ENCODE results near the gene RBMS3. TPM values are rescaled to one million over a fixed set of nuclear protein-coding genes. Genes with fewer than 3 reads are reported as not detected.

RBMS3 gene
- total RNA-seq, 1 donor: 81.1 TPM

DNA sequence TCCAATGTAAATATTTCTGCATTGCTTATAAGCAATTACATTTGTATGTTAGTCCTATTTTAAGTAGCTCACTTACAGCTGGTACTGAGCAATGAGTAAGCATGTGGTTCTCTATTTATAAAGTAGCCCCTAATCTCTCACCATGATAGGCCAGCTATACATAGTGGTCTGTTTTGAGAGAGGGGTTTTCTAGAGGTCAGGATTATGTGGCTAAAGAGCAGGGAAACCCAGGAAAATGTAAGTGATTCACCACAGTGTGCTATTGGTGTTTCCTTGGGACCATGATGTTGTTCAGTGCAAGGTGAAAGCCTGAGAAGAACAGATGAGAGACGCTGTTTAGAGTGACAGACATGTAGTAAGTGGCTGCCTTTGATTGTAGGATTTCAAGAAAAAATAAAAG lies 26.4 kb downstream of the RBMS3 start:
- Histone ChIP-seq H3K9me3 (ENCODE audit: low read depth, low read length) (no peaks in the 10 kb centered on the region), H3K27ac (ENCODE audit: low read depth, low read length) (no peak overlapping the region), H4K20me1 (ENCODE audit: insufficient read depth, low read length) (peaks cover 27% of the 10 kb centered on the region), H3K27me3 (ENCODE audit: insufficient read depth, low read length) (no peaks in the 10 kb centered on the region), H3K4me1 (ENCODE audit: insufficient read depth, low read length) (no peaks in the 10 kb centered on the region), H3K79me2 (ENCODE audit: insufficient read depth, low read length) (peaks cover 90% of the 10 kb centered on the region), H2AFZ (ENCODE audit: low read length) (no peak overlapping the region), H3K4me3 (ENCODE audit: insufficient read depth, low read length) (no peak overlapping the region), H3K36me3 (ENCODE audit: insufficient read depth, low read length) (no peaks in the 10 kb centered on the region), H3K4me2 (ENCODE audit: insufficient read depth, low read length) (no peak overlapping the region)
- no peak for TF ChIP-seq CTCF (IDR thresholded peaks at IDR 0.05; ENCODE audit: extremely low read depth, low read depth, low read length)
- no peak for DNase-seq (ENCODE audit: insufficient read length, low spot score, missing footprints)

DNA sequence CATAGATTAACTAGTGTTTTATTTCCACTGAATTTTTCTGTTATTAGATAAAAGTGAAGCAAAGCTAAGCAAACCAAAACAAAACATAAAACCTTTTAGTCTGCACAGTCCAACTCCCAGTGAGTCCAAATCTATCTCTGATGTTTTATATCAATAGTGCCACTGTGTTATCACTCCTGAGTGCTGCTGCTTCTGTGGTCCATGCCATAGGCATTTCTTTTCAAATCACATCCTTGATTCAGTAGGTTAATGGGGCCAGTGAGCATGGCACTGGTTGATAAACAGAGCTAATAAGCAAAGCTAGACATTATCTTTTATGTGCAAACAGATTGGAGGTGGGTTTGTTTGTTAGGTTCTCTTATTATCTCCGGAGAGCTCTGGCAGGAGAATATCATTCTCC lies 30.0 kb downstream of the RBMS3 start:
- no peaks in the 10 kb centered on the region for H3K36me3 ChIP-seq (ENCODE audit: insufficient read depth, low read length)
- peaks cover 92% of the 10 kb centered on the region for H3K79me2 ChIP-seq (ENCODE audit: insufficient read depth, low read length)
- no peaks in the 10 kb centered on the region for H3K27me3 ChIP-seq (ENCODE audit: insufficient read depth, low read length)
- TF ChIP-seq CTCF (IDR thresholded peaks at IDR 0.05; ENCODE audit: extremely low read depth, low read depth, low read length): no peak
- peaks cover 7% of the 10 kb centered on the region for H3K4me1 ChIP-seq (ENCODE audit: insufficient read depth, low read length)
- H3K4me2 ChIP-seq (ENCODE audit: insufficient read depth, low read length): no peak overlapping the region
- no peak overlapping the region for H3K4me3 ChIP-seq (ENCODE audit: insufficient read depth, low read length)
- H3K9me3 ChIP-seq (ENCODE audit: low read depth, low read length): no peaks in the 10 kb centered on the region
- no peak overlapping the region for H3K27ac ChIP-seq (ENCODE audit: low read depth, low read length)
- H4K20me1 ChIP-seq (ENCODE audit: insufficient read depth, low read length): peaks cover 24% of the 10 kb centered on the region
- H2AFZ ChIP-seq (ENCODE audit: low read length): no peak overlapping the region
- DNase-seq (ENCODE audit: insufficient read length, low spot score, missing footprints): no peak

- H3K36me3 ChIP-seq (ENCODE audit: insufficient read depth, low read length): no peaks in the 10 kb centered on the region
- no peak for DNase-seq (ENCODE audit: insufficient read length, low spot score, missing footprints)
- H3K4me3 ChIP-seq (ENCODE audit: insufficient read depth, low read length): no peak overlapping the region
- H3K4me2 ChIP-seq (ENCODE audit: insufficient read depth, low read length): no peak overlapping the region
- H3K27me3 ChIP-seq (ENCODE audit: insufficient read depth, low read length): no peaks in the 10 kb centered on the region
- H4K20me1 ChIP-seq (ENCODE audit: insufficient read depth, low read length): peaks cover 20% of the 10 kb centered on the region
- no peak overlapping the region for H2AFZ ChIP-seq (ENCODE audit: low read length)
- H3K4me1 ChIP-seq (ENCODE audit: insufficient read depth, low read length): peaks cover 7% of the 10 kb centered on the region
- peaks cover 92% of the 10 kb centered on the region for H3K79me2 ChIP-seq (ENCODE audit: insufficient read depth, low read length)
- TF ChIP-seq CTCF (IDR thresholded peaks at IDR 0.05; ENCODE audit: extremely low read depth, low read depth, low read length): no peak
- no peaks in the 10 kb centered on the region for H3K9me3 ChIP-seq (ENCODE audit: low read depth, low read length)
- no peak overlapping the region for H3K27ac ChIP-seq (ENCODE audit: low read depth, low read length)
These were observed 30.9 kb downstream of the RBMS3 start for GRCh38 chr3:29311795-29312194.

GRCh38 chr3:29312395-29312794 lies 31.5 kb downstream of the RBMS3 start:
- H3K4me1 ChIP-seq (ENCODE audit: insufficient read depth, low read length): peaks cover 7% of the 10 kb centered on the region
- no peaks in the 10 kb centered on the region for H3K36me3 ChIP-seq (ENCODE audit: insufficient read depth, low read length)
- H3K4me2 ChIP-seq (ENCODE audit: insufficient read depth, low read length): no peak overlapping the region
- H3K27me3 ChIP-seq (ENCODE audit: insufficient read depth, low read length): no peaks in the 10 kb centered on the region
- no peaks in the 10 kb centered on the region for H3K9me3 ChIP-seq (ENCODE audit: low read depth, low read length)
- H4K20me1 ChIP-seq (ENCODE audit: insufficient read depth, low read length): peaks cover 15% of the 10 kb centered on the region
- no peak overlapping the region for H2AFZ ChIP-seq (ENCODE audit: low read length)
- H3K4me3 ChIP-seq (ENCODE audit: insufficient read depth, low read length): no peak overlapping the region
- peaks cover 92% of the 10 kb centered on the region for H3K79me2 ChIP-seq (ENCODE audit: insufficient read depth, low read length)
- no peak for DNase-seq (ENCODE audit: insufficient read length, low spot score, missing footprints)
- no peak for TF ChIP-seq CTCF (IDR thresholded peaks at IDR 0.05; ENCODE audit: extremely low read depth, low read depth, low read length)
- no peak overlapping the region for H3K27ac ChIP-seq (ENCODE audit: low read depth, low read length)

Data from osteoblast (primary cell).